UCSD-AML1 (cell line): ENCODE measurements around the gene MIER2.

Experiments
- DNase-seq: peaks from one replicate; lab custom pipeline; 2025; ENCODE audit not compliant: unreplicated experiment; lab: John Stamatoyannopoulos, UW

The MIER2 gene

GRCh38 chr19:309206-309565 is 35.4 kb downstream of the MIER2 start:
- DNase-seq: no peak

DNA sequence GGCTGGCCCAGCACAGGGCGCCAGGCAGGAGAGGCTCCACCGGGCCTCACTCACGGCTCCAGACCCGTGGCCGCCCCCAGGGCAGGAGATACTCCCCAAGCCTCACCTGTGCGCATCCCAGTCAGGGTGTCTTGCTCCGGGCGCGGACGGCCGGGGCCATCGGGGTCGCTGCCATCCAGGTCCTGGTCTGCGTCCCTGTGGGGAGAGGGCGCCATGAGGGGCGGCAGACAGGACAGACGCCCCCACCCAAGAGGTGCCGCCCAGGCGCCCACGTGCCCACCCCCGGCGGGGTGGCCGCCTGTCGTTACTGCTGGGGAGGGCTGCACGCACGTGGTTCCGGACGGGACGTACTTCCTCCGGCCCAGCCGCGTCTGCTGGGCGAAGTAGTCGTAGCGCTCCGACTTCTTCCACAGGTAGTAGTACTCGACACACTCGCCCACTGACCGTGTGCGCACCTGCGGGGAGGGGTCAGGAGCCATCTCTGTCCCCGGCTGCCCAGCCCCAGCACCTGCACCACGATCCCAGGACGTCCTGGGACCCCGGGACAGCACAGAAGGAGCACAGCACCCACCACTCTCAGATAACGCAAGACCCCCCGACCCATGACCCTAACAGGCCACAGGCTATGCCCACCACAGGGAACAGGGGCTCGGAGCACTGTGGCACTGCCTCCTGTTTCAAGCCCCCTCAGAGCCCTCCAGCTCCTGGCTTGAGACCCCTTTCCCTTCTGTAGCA is 36.0 kb downstream of the MIER2 start:
- no peak for DNase-seq

GRCh38 chr19:307793-308420 is 36.7 kb downstream of the MIER2 start:
- no peak for DNase-seq

- DNase-seq: no peak
Measured at GRCh38 chr19:307111-307531, 37.5 kb downstream of the MIER2 start.

DNA sequence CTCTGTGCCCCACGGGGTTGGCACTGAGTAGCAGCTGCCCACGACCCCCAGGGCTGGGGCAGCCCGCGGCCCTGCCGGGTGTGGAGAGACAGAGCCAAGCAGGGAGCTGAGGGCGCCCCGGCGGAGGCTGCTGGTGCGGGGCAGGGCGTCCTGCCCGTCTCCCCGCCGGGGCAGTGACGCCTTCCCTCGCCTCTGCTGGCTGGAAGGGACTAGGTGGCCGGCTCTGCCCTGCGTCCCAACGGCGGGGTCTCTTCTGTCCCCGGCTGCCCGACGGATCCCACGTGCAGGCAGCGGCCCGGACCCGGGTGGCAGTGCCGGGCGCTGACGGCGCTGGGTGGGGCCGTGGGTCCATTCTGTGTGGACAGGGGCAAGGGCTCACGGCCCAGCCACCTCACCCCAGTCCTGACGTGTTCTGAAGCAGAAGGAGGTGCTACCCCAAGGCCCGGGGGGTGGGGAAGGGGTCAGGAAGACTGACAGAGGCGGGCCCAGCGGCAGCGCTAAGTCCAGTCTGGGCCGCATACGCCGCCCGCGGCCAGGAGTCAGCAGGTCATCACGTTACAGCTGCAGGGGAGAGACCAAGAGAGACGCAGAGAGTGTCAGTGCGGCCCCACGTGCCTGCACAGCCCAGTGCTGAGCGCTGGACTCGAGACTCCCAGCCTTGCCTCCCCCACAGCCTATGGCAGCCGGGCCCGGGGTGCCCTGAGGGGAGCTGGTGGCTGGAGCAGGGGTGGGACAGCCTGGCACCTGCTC is 38.3 kb downstream of the MIER2 start:
- DNase-seq: no peak

- no peak for DNase-seq
Measured at GRCh38 chr19:305240-306150, 39.1 kb downstream of the MIER2 start.

GRCh38 chr19:296476-297225 is 47.9 kb downstream of the MIER2 start:
- DNase-seq: no peak

GRCh38 chr19:295687-296370 is 48.8 kb downstream of the MIER2 start:
- DNase-seq: no peak

- DNase-seq: peak; percentile 33
Measured at GRCh38 chr19:294946-295686, 49.5 kb downstream of the MIER2 start.

DNA sequence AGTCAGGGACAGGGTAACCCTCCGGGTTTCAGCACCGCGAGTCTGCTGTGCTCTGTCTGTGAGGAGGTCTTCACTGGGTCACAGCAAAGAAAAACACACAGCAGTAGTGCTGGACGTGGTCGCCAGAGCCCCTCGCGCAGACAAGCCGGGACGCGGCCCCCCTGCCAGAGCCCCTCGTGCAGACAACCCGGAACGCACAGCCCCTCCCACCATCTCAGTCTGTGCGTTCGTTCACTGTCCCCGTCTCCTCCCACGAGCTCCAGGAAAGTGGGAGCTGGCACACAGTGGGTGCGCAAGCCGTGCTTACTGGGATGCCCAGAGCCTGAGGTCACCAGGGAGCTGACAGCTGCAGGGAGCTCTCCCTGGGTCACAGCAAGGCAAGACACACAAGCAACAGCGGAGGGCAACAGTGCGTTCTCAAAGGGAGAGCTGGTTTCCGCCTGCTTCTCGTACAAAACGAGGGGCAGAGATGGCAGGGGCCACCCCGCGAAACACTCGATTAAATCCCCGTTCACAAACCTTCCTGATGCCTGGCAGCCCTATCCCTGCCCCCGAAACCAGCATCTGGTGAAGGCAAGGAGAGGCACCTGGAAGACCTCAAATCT is 50.2 kb downstream of the MIER2 start:
- no peak for DNase-seq

- no peak for DNase-seq
Measured at GRCh38 chr19:293436-294110, 51.0 kb downstream of the MIER2 start.

DNA sequence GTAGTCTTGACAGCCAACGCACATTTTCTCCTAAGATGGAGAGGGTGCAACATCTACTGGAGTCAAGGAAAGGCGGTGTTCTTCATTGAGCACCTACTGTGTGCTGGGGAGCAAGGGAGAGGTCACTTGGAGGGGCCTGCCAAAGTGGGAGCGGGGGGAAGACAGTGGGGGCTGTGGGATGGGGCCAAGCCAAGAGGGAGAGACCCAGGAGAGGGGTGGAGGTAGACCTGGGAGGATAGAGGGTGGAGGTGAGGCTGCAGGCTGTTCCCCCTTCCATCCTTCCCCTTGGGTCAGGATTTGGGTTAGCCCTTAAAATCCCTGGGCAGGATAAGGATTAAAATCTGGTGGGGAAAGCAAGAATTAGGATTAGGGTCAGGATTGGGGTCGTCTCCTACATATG is 51.6 kb downstream of the MIER2 start:
- no peak for DNase-seq

GRCh38 chr19:292281-292884 is 52.2 kb downstream of the MIER2 start:
- no peak for DNase-seq

DNA sequence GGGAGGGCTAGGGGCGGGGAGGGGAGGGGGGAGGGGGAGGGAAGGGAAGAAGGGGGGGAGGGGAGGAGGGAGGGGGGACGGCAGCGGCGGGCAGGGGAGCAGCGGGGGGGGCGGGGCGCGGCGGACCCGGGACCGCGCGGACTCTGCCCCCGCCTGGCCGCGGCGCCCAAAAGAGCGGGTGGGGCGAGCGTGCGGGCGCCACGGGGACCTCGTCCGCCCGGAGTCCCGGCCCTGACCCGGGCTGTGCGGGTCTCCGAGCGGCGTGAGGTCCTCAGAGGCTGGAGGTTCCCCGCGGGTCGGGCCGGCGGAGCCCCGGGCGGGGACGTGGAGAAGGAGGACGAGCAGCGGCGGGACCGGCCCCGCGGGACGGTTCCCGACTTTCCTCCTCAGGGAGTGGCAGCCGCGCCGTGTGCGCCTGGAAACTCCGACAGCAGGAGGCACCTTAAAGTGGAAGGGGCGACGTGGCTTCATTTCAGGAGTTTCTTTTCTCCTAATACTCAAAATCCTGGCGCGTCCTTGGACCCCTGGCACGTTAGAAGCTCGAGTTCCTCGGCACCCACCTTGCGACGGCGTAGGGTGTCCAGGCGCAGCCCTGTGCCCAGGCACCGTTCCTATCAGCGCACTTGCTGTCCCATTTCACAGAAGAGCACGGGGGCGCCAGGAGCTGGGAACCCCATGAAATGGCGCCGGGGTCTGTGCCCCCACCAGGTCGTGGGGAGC is 52.9 kb downstream of the MIER2 start:
- DNase-seq: no peak

GRCh38 chr19:291006-291521 is 53.5 kb downstream of the MIER2 start, which contains the start of gene PLPP2:
Gene PLPP2, minus strand, starts transcription at chr19:291403. Its CDS starts 67 bp downstream, at chr19:291336.
- DNase-seq: no peak

DNA sequence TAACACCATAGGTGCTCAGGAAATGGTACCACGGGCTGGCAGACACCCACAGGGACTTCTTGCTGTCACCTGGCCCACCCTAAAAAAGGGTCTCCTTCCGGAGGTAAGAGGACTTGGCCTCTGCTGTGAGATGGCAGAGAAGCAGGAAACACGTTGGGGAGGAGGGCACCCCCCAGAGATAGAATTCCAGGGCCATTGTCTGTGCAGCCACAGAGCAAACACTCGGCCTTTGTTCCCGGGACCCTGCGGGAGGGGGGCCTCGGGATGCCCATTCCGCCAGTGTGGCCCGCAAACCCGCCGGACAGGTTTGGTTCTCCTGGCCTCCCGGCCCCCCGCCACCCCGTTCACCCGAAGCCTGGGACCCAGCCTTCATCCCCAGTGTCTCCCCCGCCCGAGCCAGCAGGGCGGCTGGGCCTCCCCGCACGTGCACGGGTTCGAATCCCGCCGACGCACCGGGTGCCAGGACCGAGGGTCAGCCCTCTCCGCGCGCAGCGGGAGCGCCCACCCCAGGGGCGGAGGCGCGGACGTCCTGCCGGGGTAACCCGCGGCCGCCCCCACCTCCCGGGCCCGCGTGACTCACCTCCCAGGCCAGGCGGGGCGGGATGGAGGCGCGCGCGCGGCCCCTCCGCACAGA is 54.1 kb downstream of the MIER2 start:
- no peak for DNase-seq
